ENCODE data around the gene DYNLRB1. TPM values are rescaled to one million over a fixed set of nuclear protein-coding genes. Genes with fewer than 3 reads are reported as not detected.

DYNLRB1 gene
- total and polyA plus RNA-seq, 2 of the 13 experiments (the other 11 are each of a cell fraction or from before 2014, with no cell fraction given) = 140 to 244 TPM

- H3K9me3 ChIP-seq (ENCODE audit: low read length) = no peaks in the 10 kb centered on the region
- no peaks in the 10 kb centered on the region for H3K27me3 ChIP-seq (ENCODE audit: control insufficient read depth in 1 of 2, insufficient read depth in 2 of 2, low read length in 2 of 2)
- ChIA-PET POLR2A (no interaction called here), CTCF (ENCODE audit: low intra/inter-chr PET ratio, low total read pairs) (no interaction called here)
- H3K9ac ChIP-seq (ENCODE audit: insufficient read depth, low read depth, low read length) = no peak overlapping the region
- ATAC-seq (no peak), FAIRE-seq (no peak), DNase-seq (ENCODE audit: low spot score) (no peak)
- no peak overlapping the region for H3K4me2 ChIP-seq (ENCODE audit: low read depth, low read length)
- H3K79me2 ChIP-seq (ENCODE audit: insufficient read depth, low read length) = no peaks in the 10 kb centered on the region
- peaks cover 35 to 60% of the 10 kb centered on the region in 2 experiments for H3K36me3 ChIP-seq (replicated peaks in 1 of 2; ENCODE audit: control insufficient read depth in 1 of 2, insufficient read depth in 2 of 2, low read length in 2 of 2)
- 0 out of 2 replicates have a peak, but pooled peaks cover 4% of the 10 kb centered on the region for H4K20me1 ChIP-seq (ENCODE audit: insufficient read depth, low read length)
- no peak overlapping the region for H3K4me3 ChIP-seq (replicated peaks in 1 of 3; ENCODE audit: insufficient read depth in 1 of 3, low read depth in 2 of 3, low read length in 3 of 3)
- no TSS peak for BruUV-seq (replicated peaks)
- WGBS (ENCODE audit: low lambda C conversion rate) = 97% methylated on average over 15 of the region's 15 CpGs
- H3K4me1 ChIP-seq (ENCODE audit: insufficient read depth, low read length) = peaks cover 19% of the 10 kb centered on the region
- no peak overlapping the region for H2AFZ ChIP-seq (ENCODE audit: low read length)
- TF ChIP-seq AHR (CRISPR knock-in tag; IDR thresholded peaks at IDR 0.05) = no peak
- TF ChIP-seq ZNF484 (CRISPR knock-in tag; IDR thresholded peaks at IDR 0.05; ENCODE audit: borderline replicate concordance, low read depth) = no peak
- no peak for TF ChIP-seq PCBP2 (optimal IDR thresholded peaks at IDR 0.05; ENCODE audit: low read depth, low read length, poor library complexity, severe bottlenecking)
- TF ChIP-seq ZNF331 (CRISPR knock-in tag; IDR thresholded peaks at IDR 0.05) = no peak
- no peak for TF ChIP-seq NCOA2 (CRISPR knock-in tag; IDR thresholded peaks at IDR 0.05)
- peak; percentile 44 for TF ChIP-seq RBM22 (optimal IDR thresholded peaks at IDR 0.05; ENCODE audit: low read length)
- in situ Hi-C loops (cut with HindIII; ENCODE audit: extremely low pct_ligation_motif_present, low pct_unique_long_range_greater_than_20kb) = no loop called here
- no peak overlapping the region for H3K27ac ChIP-seq (ENCODE audit: extremely low read length, insufficient read depth, low read length)
- intact Hi-C loops (cut with micrococcal nuclease; ENCODE audit: unreplicated experiment) = no loop called here
Measured at GRCh38 chr20:34540596-34541263, 24.5 kb downstream of the DYNLRB1 start.

GRCh38 chr20:34541264-34541901, 25.2 kb downstream of the DYNLRB1 start:
- CTCF ChIA-PET (ENCODE audit: low intra/inter-chr PET ratio, low total read pairs) = no interaction called here
- Histone ChIP-seq H3K4me1 (ENCODE audit: insufficient read depth, low read length) (peaks cover 19% of the 10 kb centered on the region), H3K27me3 (ENCODE audit: control insufficient read depth in 1 of 2, insufficient read depth in 2 of 2, low read length in 2 of 2) (no peaks in the 10 kb centered on the region), H3K4me3 (replicated peaks in 1 of 3; ENCODE audit: insufficient read depth in 1 of 3, low read depth in 2 of 3, low read length in 3 of 3) (no peak overlapping the region), H3K36me3 (replicated peaks in 1 of 2; ENCODE audit: control insufficient read depth in 1 of 2, insufficient read depth in 2 of 2, low read length in 2 of 2) (peaks cover 30 to 54% of the 10 kb centered on the region in 2 experiments), H3K4me2 (ENCODE audit: low read depth, low read length) (no peak overlapping the region), H4K20me1 (ENCODE audit: insufficient read depth, low read length) (0 out of 2 replicates have a peak, but pooled peaks cover 4% of the 10 kb centered on the region), H3K79me2 (ENCODE audit: insufficient read depth, low read length) (no peaks in the 10 kb centered on the region), H3K27ac (ENCODE audit: extremely low read length, insufficient read depth, low read length) (no peak overlapping the region), H3K9me3 (ENCODE audit: low read length) (no peaks in the 10 kb centered on the region), H2AFZ (ENCODE audit: low read length) (no peak overlapping the region), H3K9ac (ENCODE audit: insufficient read depth, low read depth, low read length) (no peak overlapping the region)
- no peak for FAIRE-seq
- intact Hi-C loops (cut with micrococcal nuclease; ENCODE audit: unreplicated experiment) (no loop called here), in situ Hi-C loops (cut with HindIII; ENCODE audit: extremely low pct_ligation_motif_present, low pct_unique_long_range_greater_than_20kb) (no loop called here)
- no peak for DNase-seq (ENCODE audit: low spot score)
- TF ChIP-seq PLSCR1 (CRISPR knock-in tag; IDR thresholded peaks at IDR 0.05; ENCODE audit: borderline replicate concordance) (no peak), ZNF543 (CRISPR knock-in tag; IDR thresholded peaks at IDR 0.05) (peak; percentile 43; the same call in 1 of the 2 replicates)
- no TSS peak for BruUV-seq (replicated peaks)
- POLR2A ChIA-PET = no interaction called here
- ATAC-seq = no peak
- 96% methylated on average over 13 of the region's 13 CpGs for WGBS (ENCODE audit: low lambda C conversion rate)

Data from HepG2 (cell line).